Measurements from ENCODE around the gene POLR2C. TPM values are rescaled to one million over a fixed set of nuclear protein-coding genes. Genes with fewer than 3 reads are reported as not detected.
A peak's percentile ranks its signal among the peaks of the same experiment; 100 is the strongest.

POLR2C gene
- total and polyA plus RNA-seq, 5 experiments from 2014 or later, result 46.7 to 104 (median 48.6) TPM

GRCh38 chr16:57518922-57519321, 56.4 kb downstream of the POLR2C start:
- peaks cover 0 to 51% (median 3%) of the 10 kb centered on the region in 3 donors for H3K36me3 Mint-ChIP-seq

GRCh38 chr16:57519796-57520360, 57.4 kb downstream of the POLR2C start:
- POLR2A ChIA-PET, result interaction anchor here (1.0 to 2.0 kb wide), 9 partner anchors 9 to 103 kb away, joined by 3 to 13 read pairs (median 5); partner anchors contain the start of genes ADGRG5, CCDC102A and POLR2C
- peak; percentile 65 to 91 (median 81) for DNase-seq
- H3K36me3 Mint-ChIP-seq, result peaks cover 0 to 45% (median 3%) of the 10 kb centered on the region in 3 donors
- peak; percentile 99 to 100 for ATAC-seq
- H3K27ac Mint-ChIP-seq, result peak overlapping the region in 4 of 10 donors; percentile 8 to 69 (median 65)
- H3K4me1 Mint-ChIP-seq, result peaks cover 8 to 22% (median 10%) of the 10 kb centered on the region in 4 donors
- no peak overlapping the region for H3K4me3 Mint-ChIP-seq
- H3K9me3 Mint-ChIP-seq, result no peaks in the 10 kb centered on the region
- no peaks in the 10 kb centered on the region for H3K27me3 Mint-ChIP-seq

More at GRCh38 chr16:57518922-57519321, 56.4 kb downstream of the POLR2C start:
- Mint-ChIP-seq H3K4me1 (peaks cover 8 to 22% (median 10%) of the 10 kb centered on the region in 4 donors), H3K27me3 (no peaks in the 10 kb centered on the region), H3K27ac (peak overlapping the region in 1 of 10 donors; percentile 67), H3K4me3 (no peak overlapping the region), H3K9me3 (no peaks in the 10 kb centered on the region)
- ATAC-seq (no peak), DNase-seq (no peak)
- POLR2A ChIA-PET, result interaction anchor here (1.1 to 2.0 kb wide), 4 partner anchors 10 to 102 kb away, joined by 4 to 8 read pairs (median 6); partner anchors contain the start of gene CCDC102A

Other genes starting within 250 kb of the POLR2C start
- gene ARL2BP, start 217.4 kb upstream of the POLR2C start, total RNA-seq, result 10 to 100 TPM; 58.0 to 61.3 TPM
- 100 to 1,000 TPM; 148 to 154 (median 153) TPM for gene ARL2BP, start 217.4 kb upstream of the POLR2C start, polyA plus RNA-seq
- 1 to 10 TPM; 3.5 to 4.2 TPM for gene PLLP, start 178.0 kb upstream of the POLR2C start, total RNA-seq
- gene PLLP, start 178.0 kb upstream of the POLR2C start, polyA plus RNA-seq, result 1 to 10 TPM; 4.9 to 8.8 (median 6.3) TPM
- gene CCL22, start 103.9 kb upstream of the POLR2C start, total RNA-seq, result 1 to 10 TPM; 6.5 TPM
- gene CCL22, start 103.9 kb upstream of the POLR2C start, polyA plus RNA-seq, result not detected
- gene CX3CL1, start 90.2 kb upstream of the POLR2C start, total RNA-seq, result not detected
- not detected for gene CX3CL1, start 90.2 kb upstream of the POLR2C start, polyA plus RNA-seq
- gene CCL17, start 57.9 kb upstream of the POLR2C start, total RNA-seq, result not detected
- gene CCL17, start 57.9 kb upstream of the POLR2C start, polyA plus RNA-seq, result not detected
- gene CIAPIN1, start 15.3 kb upstream of the POLR2C start, total RNA-seq, result 10 to 100 TPM; 37.2 to 44.3 TPM
- 100 to 1,000 TPM in 2 of 3 donors, 10 to 100 TPM in 1; 81.1 to 143 (median 108) TPM for gene CIAPIN1, start 15.3 kb upstream of the POLR2C start, polyA plus RNA-seq
- gene COQ9, start 15.2 kb upstream of the POLR2C start, total RNA-seq, result 10 to 100 TPM; 35.8 to 38.3 TPM
- 10 to 100 TPM; 22.8 to 59.0 (median 29.7) TPM for gene COQ9, start 15.2 kb upstream of the POLR2C start, polyA plus RNA-seq
- 1 to 10 TPM; 3.9 to 4.8 TPM for gene DOK4, start 23.8 kb downstream of the POLR2C start, total RNA-seq
- gene DOK4, start 23.8 kb downstream of the POLR2C start, polyA plus RNA-seq, result 1 to 10 TPM; 1.8 to 4.7 (median 3.1) TPM
- gene CCDC102A, start 73.9 kb downstream of the POLR2C start, total RNA-seq, result 1 to 10 TPM; 7.0 to 9.7 TPM
- gene CCDC102A, start 73.9 kb downstream of the POLR2C start, polyA plus RNA-seq, result 10 to 100 TPM in 1 of 3 donors, 1 to 10 TPM in 2; 7.8 to 17.0 (median 9.2) TPM
- gene ADGRG5, start 80.0 kb downstream of the POLR2C start, total RNA-seq, result 1 to 10 TPM in 1 of 2 experiments, under 1 TPM in 1; 0.60 to 1.1 TPM
- 10 to 100 TPM in 1 of 3 donors, 1 to 10 TPM in 2; 2.5 to 12.8 (median 4.4) TPM for gene ADGRG5, start 80.0 kb downstream of the POLR2C start, polyA plus RNA-seq
- under 1 TPM; 0.47 to 0.77 TPM for gene ADGRG1, start 166.0 kb downstream of the POLR2C start, total RNA-seq
- 10 to 100 TPM in 1 of 3 donors, 1 to 10 TPM in 2; 1.3 to 56.5 (median 1.5) TPM for gene ADGRG1, start 166.0 kb downstream of the POLR2C start, polyA plus RNA-seq
- not detected for gene ADGRG3, start 205.6 kb downstream of the POLR2C start, total RNA-seq
- not detected for gene ADGRG3, start 205.6 kb downstream of the POLR2C start, polyA plus RNA-seq
- gene DRC7, start 232.1 kb downstream of the POLR2C start, total RNA-seq, result not detected
- not detected for gene DRC7, start 232.1 kb downstream of the POLR2C start, polyA plus RNA-seq

All from naive thymus-derived CD8-positive, alpha-beta T cell (primary cell).